T-helper 1 cell treated with Interleukin-12 subunit alpha and Interleukin-12 subunit beta and Interleukin-4 antibody, amounts not matched to agents 30 μg/mL and 1 μg/mL, for 36 hours (primary cell): Measurements from ENCODE around the gene UBAC2.

Experiments used
- H3K27ac Mint-ChIP-seq: one replicate; pipeline ENCODE4 v1.8.0; 2021; ENCODE audit warnings: mild to moderate bottlenecking, mixed read lengths
- H3K27me3 Mint-ChIP-seq: one replicate; pipeline ENCODE4 v1.8.0; 2021; ENCODE audit warnings: low read depth, mixed read lengths
- H3K36me3 Mint-ChIP-seq: one replicate; pipeline ENCODE4 v1.8.0; 2021; ENCODE audit warnings: low read depth, mixed read lengths
- H3K4me1 Mint-ChIP-seq: one replicate; pipeline ENCODE4 v1.8.0; 2021; ENCODE audit warnings: low read depth, mixed read lengths
- H3K4me3 Mint-ChIP-seq: one replicate; pipeline ENCODE4 v1.8.0; 2021; ENCODE audit warnings: mild to moderate bottlenecking, moderate library complexity, mixed read lengths
- H3K9me3 Mint-ChIP-seq: one replicate; pipeline ENCODE4 v1.8.0; 2021; ENCODE audit warnings: mixed read lengths

The UBAC2 gene

DNA sequence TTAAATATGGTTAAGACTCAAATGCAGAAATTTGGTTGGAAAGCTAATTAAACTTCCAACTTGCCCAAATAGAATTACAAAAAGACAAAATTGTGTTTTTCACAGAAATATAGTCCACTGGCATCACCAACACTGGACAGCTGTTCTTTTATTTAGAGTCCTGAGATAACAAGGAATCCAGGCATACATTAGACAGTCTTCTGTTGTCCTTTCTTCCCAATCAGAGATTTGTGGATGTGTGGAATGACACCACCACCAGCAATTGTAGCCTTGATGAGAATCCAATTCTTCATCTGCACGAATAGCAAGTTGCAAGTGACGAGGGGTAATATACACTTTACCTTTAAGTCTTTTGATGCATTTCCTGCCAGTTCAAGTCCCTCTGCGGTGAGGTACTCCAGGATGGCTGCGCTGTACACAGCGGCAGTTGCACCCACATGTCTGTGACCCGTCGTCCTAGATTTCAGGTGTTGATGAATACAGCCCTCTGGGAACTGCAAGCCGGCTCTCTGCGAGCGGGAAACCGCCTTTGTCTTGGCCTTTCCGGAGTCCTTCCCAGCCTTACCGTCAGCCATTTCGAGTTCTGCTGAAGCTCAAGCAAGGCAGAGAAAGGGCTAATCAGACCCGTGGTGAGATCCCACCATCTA lies 14.7 kb downstream of the UBAC2 start:
- no peaks in the 10 kb centered on the region for H3K9me3 Mint-ChIP-seq
- H3K4me1 Mint-ChIP-seq, result peaks cover 57% of the 10 kb centered on the region
- H3K27ac Mint-ChIP-seq, result peak overlapping the region; percentile 37
- peaks cover 26% of the 10 kb centered on the region for H3K36me3 Mint-ChIP-seq
- H3K27me3 Mint-ChIP-seq, result no peaks in the 10 kb centered on the region
- H3K4me3 Mint-ChIP-seq, result peak overlapping the region; percentile 79

GRCh38 chr13:99217461-99218110 lies 16.9 kb downstream of the UBAC2 start:
- H3K9me3 Mint-ChIP-seq, result no peaks in the 10 kb centered on the region
- H3K4me1 Mint-ChIP-seq, result peaks cover 65% of the 10 kb centered on the region
- H3K4me3 Mint-ChIP-seq, result peak overlapping the region; percentile 68
- no peaks in the 10 kb centered on the region for H3K27me3 Mint-ChIP-seq
- no peak overlapping the region for H3K27ac Mint-ChIP-seq
- peaks cover 27% of the 10 kb centered on the region for H3K36me3 Mint-ChIP-seq

GRCh38 chr13:99218126-99218525 lies 17.5 kb downstream of the UBAC2 start:
- H3K4me1 Mint-ChIP-seq, result peaks cover 67% of the 10 kb centered on the region
- H3K27ac Mint-ChIP-seq, result peak overlapping the region; percentile 74
- peaks cover 5% of the 10 kb centered on the region for H3K9me3 Mint-ChIP-seq
- peak overlapping the region; percentile 77 for H3K4me3 Mint-ChIP-seq
- no peaks in the 10 kb centered on the region for H3K27me3 Mint-ChIP-seq
- H3K36me3 Mint-ChIP-seq, result peaks cover 29% of the 10 kb centered on the region

GRCh38 chr13:99218545-99218944 lies 17.9 kb downstream of the UBAC2 start:
- Mint-ChIP-seq H3K36me3 (peaks cover 32% of the 10 kb centered on the region), H3K9me3 (peaks cover 9% of the 10 kb centered on the region), H3K4me3 (peak overlapping the region; percentile 77), H3K27me3 (no peaks in the 10 kb centered on the region), H3K4me1 (peaks cover 72% of the 10 kb centered on the region), H3K27ac (peak overlapping the region; percentile 74)

DNA sequence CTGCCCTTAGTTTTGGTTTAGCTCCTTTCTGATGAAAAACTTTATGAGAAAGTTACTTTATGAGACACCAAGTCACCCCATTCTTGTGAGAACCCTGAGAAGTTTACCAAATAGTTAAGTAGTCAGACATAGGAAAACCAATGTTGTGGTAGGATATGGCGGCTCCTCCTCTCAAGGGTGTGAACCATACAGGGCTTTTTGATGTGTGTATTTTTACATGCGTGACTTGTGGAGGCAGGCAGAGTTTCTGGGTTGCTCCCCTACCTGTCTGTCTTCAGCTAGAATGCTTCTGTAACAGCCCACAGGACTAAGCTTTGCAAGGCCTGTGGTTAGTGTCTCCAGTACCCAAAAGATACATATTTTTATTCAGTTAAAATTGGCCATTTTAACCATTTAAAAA lies 18.3 kb downstream of the UBAC2 start:
- peaks cover 35% of the 10 kb centered on the region for H3K36me3 Mint-ChIP-seq
- peaks cover 11% of the 10 kb centered on the region for H3K9me3 Mint-ChIP-seq
- peak overlapping the region; percentile 77 for H3K4me3 Mint-ChIP-seq
- no peaks in the 10 kb centered on the region for H3K27me3 Mint-ChIP-seq
- H3K27ac Mint-ChIP-seq, result peak overlapping the region; percentile 74
- H3K4me1 Mint-ChIP-seq, result peaks cover 72% of the 10 kb centered on the region

DNA sequence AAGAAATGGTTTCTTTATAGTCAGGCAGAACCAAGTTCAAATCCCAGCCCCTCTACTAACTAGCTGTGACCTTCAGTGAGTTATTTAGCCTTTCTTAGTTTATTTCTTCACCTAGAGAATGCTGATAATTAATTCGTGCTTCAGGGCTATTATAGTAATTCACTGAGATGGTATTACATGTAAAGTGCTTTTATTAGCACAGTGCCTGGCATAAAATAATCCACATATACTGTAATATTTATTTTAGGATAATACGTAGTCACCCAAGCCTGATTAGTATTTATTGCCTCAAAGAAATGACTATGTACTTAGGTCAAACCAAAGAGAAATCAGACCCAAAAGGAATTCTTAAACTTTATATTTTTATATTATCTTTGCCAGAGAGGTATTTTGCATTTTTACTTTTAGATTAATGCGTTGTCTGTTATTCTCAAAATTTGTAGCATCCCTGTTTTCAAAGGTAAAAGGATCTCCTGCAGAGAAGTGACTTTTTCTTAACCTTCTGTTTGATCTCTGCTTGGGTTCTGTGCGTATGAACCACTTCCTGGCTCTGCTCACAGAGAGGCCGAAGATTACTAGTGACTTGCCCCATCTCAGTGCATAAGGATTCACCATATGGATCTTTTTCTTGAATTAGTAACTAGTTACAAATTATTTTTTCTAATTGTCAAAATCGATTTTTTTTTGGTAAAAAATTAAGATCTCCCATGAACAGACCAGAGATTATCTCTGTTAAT lies 19.7 kb downstream of the UBAC2 start:
- Mint-ChIP-seq H3K36me3 (peaks cover 33% of the 10 kb centered on the region), H3K9me3 (peaks cover 11% of the 10 kb centered on the region), H3K27me3 (no peaks in the 10 kb centered on the region), H3K4me3 (peak overlapping the region; percentile 47), H3K4me1 (peaks cover 64% of the 10 kb centered on the region), H3K27ac (peak overlapping the region; percentile 56)

DNA sequence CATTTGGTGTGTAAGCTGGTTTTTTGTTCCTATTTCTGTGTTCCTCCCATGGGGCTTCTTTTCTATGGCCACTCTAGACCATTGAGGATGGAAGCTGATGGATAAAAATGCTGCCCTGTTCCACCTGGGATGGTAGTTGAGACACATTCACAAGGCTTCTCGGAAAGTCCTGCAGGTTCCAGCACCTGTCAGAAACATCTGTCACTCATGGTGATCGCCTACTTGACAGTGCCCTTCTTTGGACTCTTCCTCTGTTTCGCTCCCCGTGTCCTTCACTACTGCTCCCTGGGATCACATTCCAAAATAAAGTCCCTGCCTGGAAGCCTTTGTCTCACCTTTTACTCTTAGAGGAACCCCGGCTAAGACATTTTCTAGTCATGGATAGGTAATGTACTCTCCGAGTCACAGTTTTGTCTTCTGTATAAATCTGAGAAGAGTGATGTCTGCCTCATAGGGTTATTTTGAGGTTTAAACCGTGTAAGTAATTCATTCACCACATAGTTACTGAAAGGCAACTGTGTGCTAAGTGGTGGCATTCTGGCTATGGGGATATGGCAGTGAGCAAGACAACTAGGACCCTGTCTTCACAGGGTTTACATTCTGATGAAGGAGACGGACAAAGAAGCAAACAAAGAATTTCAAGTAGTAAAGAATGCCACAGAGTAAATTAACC lies 21.0 kb downstream of the UBAC2 start:
- H3K36me3 Mint-ChIP-seq, result peaks cover 38% of the 10 kb centered on the region
- H3K27ac Mint-ChIP-seq, result no peak overlapping the region
- H3K9me3 Mint-ChIP-seq, result peaks cover 11% of the 10 kb centered on the region
- H3K4me3 Mint-ChIP-seq, result no peak overlapping the region
- H3K4me1 Mint-ChIP-seq, result peaks cover 71% of the 10 kb centered on the region
- no peaks in the 10 kb centered on the region for H3K27me3 Mint-ChIP-seq

- no peaks in the 10 kb centered on the region for H3K27me3 Mint-ChIP-seq
- peaks cover 66% of the 10 kb centered on the region for H3K4me1 Mint-ChIP-seq
- H3K36me3 Mint-ChIP-seq, result peaks cover 39% of the 10 kb centered on the region
- no peak overlapping the region for H3K27ac Mint-ChIP-seq
- H3K9me3 Mint-ChIP-seq, result peaks cover 11% of the 10 kb centered on the region
- H3K4me3 Mint-ChIP-seq, result no peak overlapping the region
Observed at GRCh38 chr13:99223587-99223986, 22.9 kb downstream of the UBAC2 start.

DNA sequence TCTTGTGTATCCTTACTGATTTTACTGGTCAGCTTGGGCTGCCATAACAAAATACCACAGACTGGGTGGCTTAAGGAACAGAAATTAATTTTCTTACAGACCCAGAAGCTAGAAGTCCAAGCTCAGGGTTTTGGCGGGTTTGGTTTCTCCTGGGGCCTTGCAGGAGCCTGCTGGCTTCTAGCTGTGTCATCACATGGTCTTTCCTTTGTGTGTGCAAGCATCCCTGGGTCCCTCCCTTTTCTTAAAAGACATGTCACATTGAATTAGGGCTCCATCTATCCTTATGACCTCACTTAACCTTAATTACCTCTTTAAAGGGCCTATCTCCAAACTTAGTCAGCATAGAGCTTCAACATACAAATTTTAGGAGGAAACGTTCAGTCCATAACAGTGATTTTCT lies 23.4 kb downstream of the UBAC2 start:
- Mint-ChIP-seq H3K4me3 (no peak overlapping the region), H3K27ac (no peak overlapping the region), H3K36me3 (peaks cover 39% of the 10 kb centered on the region), H3K27me3 (no peaks in the 10 kb centered on the region), H3K4me1 (peaks cover 66% of the 10 kb centered on the region), H3K9me3 (peaks cover 11% of the 10 kb centered on the region)

DNA sequence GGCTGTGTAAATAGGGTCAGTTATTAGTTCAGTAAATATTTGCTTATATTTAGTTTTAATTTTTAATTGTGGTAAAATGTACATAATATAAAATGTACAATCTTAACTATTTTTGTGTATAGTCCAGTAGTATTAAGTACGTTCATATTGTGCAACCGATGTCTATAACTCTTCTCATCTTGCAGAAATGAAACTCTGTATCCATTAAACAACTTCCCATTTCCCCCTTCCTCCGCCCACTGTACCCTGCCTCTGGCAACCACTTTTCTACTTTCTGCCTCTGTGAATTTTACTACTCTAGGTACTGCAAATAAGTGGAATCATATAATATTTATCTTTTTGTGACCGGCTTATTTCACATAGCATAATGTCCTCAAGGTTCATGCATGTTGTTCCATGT lies 24.4 kb downstream of the UBAC2 start:
- Mint-ChIP-seq H3K9me3 (peaks cover 11% of the 10 kb centered on the region), H3K4me3 (no peak overlapping the region), H3K4me1 (peaks cover 66% of the 10 kb centered on the region), H3K27ac (no peak overlapping the region), H3K27me3 (no peaks in the 10 kb centered on the region), H3K36me3 (peaks cover 36% of the 10 kb centered on the region)

- Mint-ChIP-seq H3K36me3 (peaks cover 35% of the 10 kb centered on the region), H3K9me3 (peaks cover 11% of the 10 kb centered on the region), H3K4me3 (no peak overlapping the region), H3K4me1 (peaks cover 58% of the 10 kb centered on the region), H3K27ac (no peak overlapping the region), H3K27me3 (no peaks in the 10 kb centered on the region)
Observed at GRCh38 chr13:99226513-99226912, 25.9 kb downstream of the UBAC2 start.

GRCh38 chr13:99227331-99227900 lies 26.8 kb downstream of the UBAC2 start:
- H3K27me3 Mint-ChIP-seq, result no peaks in the 10 kb centered on the region
- peaks cover 11% of the 10 kb centered on the region for H3K9me3 Mint-ChIP-seq
- H3K4me1 Mint-ChIP-seq, result peaks cover 55% of the 10 kb centered on the region
- H3K4me3 Mint-ChIP-seq, result peak overlapping the region; percentile 67
- H3K27ac Mint-ChIP-seq, result no peak overlapping the region
- H3K36me3 Mint-ChIP-seq, result peaks cover 34% of the 10 kb centered on the region

DNA sequence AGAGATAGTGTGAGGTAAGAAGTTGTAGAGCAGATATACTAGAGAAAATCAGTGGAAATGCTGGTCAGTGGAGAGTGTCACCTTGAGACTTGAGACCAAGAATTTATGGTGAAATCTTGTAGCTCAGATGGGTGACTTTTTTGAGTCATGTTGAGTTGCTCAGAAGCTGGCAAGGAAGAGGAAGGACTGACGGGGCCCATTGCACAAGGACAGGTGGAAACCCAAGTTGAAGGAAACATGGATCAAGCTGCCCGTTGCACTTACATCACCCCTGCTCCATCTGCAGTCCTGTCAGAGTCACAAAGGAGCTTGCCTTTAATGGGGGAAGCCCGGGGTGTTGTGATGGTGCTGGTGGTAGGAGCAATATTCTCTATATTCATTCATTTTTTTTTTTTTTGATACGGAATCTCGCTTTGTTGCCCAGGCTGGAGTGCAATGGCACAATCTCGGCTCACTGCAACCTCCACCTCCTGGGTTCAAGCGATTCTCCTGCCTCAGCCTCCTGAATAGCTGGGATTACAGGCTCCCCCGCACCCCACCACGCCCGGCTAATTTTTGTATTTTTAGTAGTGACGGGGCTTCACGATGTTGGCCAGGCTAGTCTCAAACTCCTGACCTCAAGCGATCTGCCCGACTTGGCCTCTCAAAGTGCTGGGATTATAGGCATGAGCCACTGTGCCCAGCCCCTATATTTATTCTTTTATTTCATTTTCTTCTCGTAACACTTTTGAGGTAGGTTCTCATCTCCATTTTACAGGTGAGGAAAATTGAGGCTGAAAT lies 27.4 kb downstream of the UBAC2 start:
- peak overlapping the region; percentile 73 for H3K4me3 Mint-ChIP-seq
- H3K27me3 Mint-ChIP-seq, result no peaks in the 10 kb centered on the region
- peaks cover 32% of the 10 kb centered on the region for H3K36me3 Mint-ChIP-seq
- peaks cover 53% of the 10 kb centered on the region for H3K4me1 Mint-ChIP-seq
- peak overlapping the region; percentile 79 for H3K27ac Mint-ChIP-seq
- H3K9me3 Mint-ChIP-seq, result peaks cover 6% of the 10 kb centered on the region
